Natural killer cell (primary cell): ENCODE results near the gene HES5. TPM values are rescaled to one million over a fixed set of nuclear protein-coding genes. Genes with fewer than 3 reads are reported as not detected.

Source experiments
- ATAC-seq, 3 donors: fragments of 150-1000 bp in 2 of 3; fragments of 200-7000 bp in 1 of 3; cut with Tn5 transposase; 1 replicate in 1 of 3; 2 replicates in 2 of 3; pipeline ENCODE4 v1.10.0; 2021; ENCODE audit warnings: mild to moderate bottlenecking in 2 of 3, moderate library complexity in 2 of 3
- DNase-seq, 2 donors: peaks; one replicate each; pipeline versions ENCODE4 v3.0.0 to v3.0.0-alpha.2; 2013 to 2021; ENCODE audit warnings: mixed read lengths in 1 of 2
- H3K27ac ChIP-seq: one replicate; pipeline ENCODE4 v1.5.1; 2013; ENCODE audit warnings: mild to moderate bottlenecking, low read length
- H3K27me3 ChIP-seq: one replicate; pipeline ENCODE4 v1.6.1; 2013; ENCODE audit warnings: low read length; ENCODE audit not compliant: control insufficient read depth, insufficient read depth
- H3K36me3 ChIP-seq: one replicate; pipeline ENCODE4 v1.6.1; 2013; ENCODE audit warnings: low read length; ENCODE audit not compliant: control insufficient read depth, insufficient read depth
- H3K4me1 ChIP-seq: one replicate; pipeline ENCODE4 v1.6.1; 2013; ENCODE audit warnings: low read length; ENCODE audit not compliant: control insufficient read depth, insufficient read depth
- H3K4me3 ChIP-seq: one replicate; pipeline ENCODE4 v1.5.1; 2013; ENCODE audit warnings: low read length
- H3K9me3 ChIP-seq: one replicate; pipeline ENCODE4 v1.6.1; 2013; ENCODE audit warnings: low read length; ENCODE audit not compliant: control insufficient read depth, insufficient read depth
- H3K27ac Mint-ChIP-seq, 2 donors: one replicate each; pipeline ENCODE4 v1.8.0; 2022; ENCODE audit warnings: mild to moderate bottlenecking in 2 of 2, mixed read lengths in 2 of 2, moderate library complexity in 1 of 2
- H3K27me3 Mint-ChIP-seq, 2 donors: one replicate each; pipeline ENCODE4 v1.8.0; 2022; ENCODE audit warnings: low read depth in 2 of 2, mixed read lengths in 2 of 2
- H3K36me3 Mint-ChIP-seq: one replicate; pipeline ENCODE4 v1.8.0; 2022; ENCODE audit warnings: mixed read lengths
- H3K4me1 Mint-ChIP-seq, 2 donors: one replicate each; pipeline ENCODE4 v1.8.0; 2022; ENCODE audit warnings: mixed read lengths in 2 of 2
- H3K4me3 Mint-ChIP-seq: one replicate; pipeline ENCODE4 v1.8.0; 2022; ENCODE audit warnings: mild to moderate bottlenecking, moderate library complexity, mixed read lengths
- H3K9me3 Mint-ChIP-seq, 2 donors: one replicate each; pipeline ENCODE4 v1.8.0; 2022; ENCODE audit warnings: mixed read lengths in 2 of 2
- CTCF ChIP-seq: fragments of 200-600 bp; IDR thresholded peaks from one replicate; pipeline ENCODE4 v1.8.0; 2022; ENCODE audit warnings: antibody characterized with exemption
- whole genome bisulfite sequencing: methylation state at CpG from one replicate; pipeline ENCODE4 v1.1.7; 2013; ENCODE audit warnings: missing lambda C conversion rate; ENCODE audit not compliant: insufficient coverage; 5-methylcytosine and 5-hydroxymethylcytosine counted together
- intact Hi-C: fragments of 100-400 bp; cut with micrococcal nuclease; formaldehyde crosslinking; loops from one replicate; pipeline ENCODE4 v1.14.2; 2022
- total RNA-seq, 4 donors: library from RNA; stranded (reverse); fragments of 120-200 nt in 1 of 4; gene quantifications; one replicate each; pipeline versions ENCODE4 v1.2.3 to v1.2.4, GENCODE V29; 2013 to 2022

HES5 gene
- total RNA-seq, 3 donors from 2014 or later (not counting 1 experiment from before 2014, with no cell fraction given): not detected

- no peaks in the 10 kb centered on the region for H3K27me3 ChIP-seq
- intact Hi-C loops: no loop called here
These were observed 50.4 kb downstream of the HES5 start for GRCh38 chr1:2479618-2480017.

GRCh38 chr1:2479186-2479585 lies 50.9 kb downstream of the HES5 start:
- intact Hi-C loops: no loop called here
- 83% methylated on average over 20 of the region's 20 CpGs for WGBS
- no peaks in the 10 kb centered on the region for H3K27me3 ChIP-seq
- H3K4me3 ChIP-seq: no peak overlapping the region
- H3K4me3 Mint-ChIP-seq: no peak overlapping the region
- H3K36me3 ChIP-seq: peaks cover 2% of the 10 kb centered on the region
- peaks cover 4 to 10% of the 10 kb centered on the region in 2 donors for H3K4me1 Mint-ChIP-seq
- DNase-seq: no peak
- no peaks in the 10 kb centered on the region for H3K9me3 ChIP-seq
- H3K27ac ChIP-seq: no peak overlapping the region
- no peak for ATAC-seq
- peaks cover 12% of the 10 kb centered on the region for H3K4me1 ChIP-seq
- no peak overlapping the region for H3K27ac Mint-ChIP-seq
- no peak for TF ChIP-seq CTCF
- H3K36me3 Mint-ChIP-seq: no peaks in the 10 kb centered on the region
- H3K9me3 Mint-ChIP-seq: no peaks in the 10 kb centered on the region
- no peaks in the 10 kb centered on the region for H3K27me3 Mint-ChIP-seq

More at GRCh38 chr1:2479618-2480017, 50.4 kb downstream of the HES5 start:
- Histone ChIP-seq H3K36me3 (peaks cover 2% of the 10 kb centered on the region), H3K27ac (no peak overlapping the region), H3K4me1 (peaks cover 16% of the 10 kb centered on the region), H3K4me3 (no peak overlapping the region), H3K9me3 (no peaks in the 10 kb centered on the region)
- no peaks in the 10 kb centered on the region for H3K9me3 Mint-ChIP-seq
- ATAC-seq: no peak
- H3K27ac Mint-ChIP-seq: no peak overlapping the region
- H3K4me1 Mint-ChIP-seq: peaks cover 8 to 13% of the 10 kb centered on the region in 2 donors
- no peak for DNase-seq
- no peaks in the 10 kb centered on the region for H3K27me3 Mint-ChIP-seq
- no peak overlapping the region for H3K4me3 Mint-ChIP-seq
- no peaks in the 10 kb centered on the region for H3K36me3 Mint-ChIP-seq
- TF ChIP-seq CTCF: no peak
- 96% methylated on average over 28 of the region's 28 CpGs for WGBS

Other genes starting within 250 kb of the HES5 start
- 1 to 10 TPM; 8.0 to 9.3 (median 8.8) TPM for gene MORN1, start 138.7 kb downstream of the HES5 start, total RNA-seq
- 10 to 100 TPM; 89.2 to 98.9 (median 91.9) TPM for gene RER1, start 138.4 kb downstream of the HES5 start, total RNA-seq
- gene PEX10, start 117.7 kb downstream of the HES5 start, total RNA-seq: 10 to 100 TPM in 1 of 3 donors, 1 to 10 TPM in 2; 8.1 to 11.1 (median 9.8) TPM
- 100 to 1,000 TPM in 2 of 3 donors, 10 to 100 TPM in 1; 77.1 to 116 (median 106) TPM for gene PLCH2, start 54.0 kb downstream of the HES5 start, total RNA-seq
- 10 to 100 TPM; 48.2 to 75.7 (median 61.8) TPM for gene PANK4, start 3.7 kb downstream of the HES5 start, total RNA-seq
- gene TNFRSF14, start 26.1 kb upstream of the HES5 start, total RNA-seq: 100 to 1,000 TPM; 228 to 266 (median 262) TPM
- 10 to 100 TPM; 11.3 to 15.1 (median 11.6) TPM for gene PRXL2B, start 56.5 kb upstream of the HES5 start, total RNA-seq
- 1 to 10 TPM in 2 of 3 donors, not detected in 1; 1.3 to 2.0 TPM for gene MMEL1, start 102.8 kb upstream of the HES5 start, total RNA-seq